ENCODE data around the gene VAC14.

Gene VAC14

GRCh38 chr16:70710422-70711210 is 90.3 kb downstream of the VAC14 start:
- peaks cover 41% of the 10 kb centered on the region for H3K4me1 ChIP-seq (ENCODE audit: insufficient read depth, low read length)
- no peaks in the 10 kb centered on the region for H3K9me3 ChIP-seq (ENCODE audit: insufficient read depth, low read depth, low read length)
- WGBS, result 94% methylated on average over 31 of the region's 31 CpGs
- no peak overlapping the region for H3K4me3 ChIP-seq (ENCODE audit: low read length)
- H3K27ac ChIP-seq (ENCODE audit: low read depth, low read length), result no peak overlapping the region
- no peaks in the 10 kb centered on the region for H3K27me3 ChIP-seq (ENCODE audit: insufficient read depth, low read length)
- no peak overlapping the region for H3K9ac ChIP-seq (ENCODE audit: low read depth, low read length)
- no peaks in the 10 kb centered on the region for H3K36me3 ChIP-seq (ENCODE audit: insufficient read depth, low read length)

- H3K27me3 ChIP-seq (ENCODE audit: insufficient read depth, low read length), result no peaks in the 10 kb centered on the region
- no peaks in the 10 kb centered on the region for H3K36me3 ChIP-seq (ENCODE audit: insufficient read depth, low read length)
- WGBS, result 96% methylated on average over 7 of the region's 7 CpGs
- H3K4me1 ChIP-seq (ENCODE audit: insufficient read depth, low read length), result peaks cover 34% of the 10 kb centered on the region
- H3K9me3 ChIP-seq (ENCODE audit: insufficient read depth, low read depth, low read length), result no peaks in the 10 kb centered on the region
- no peak overlapping the region for H3K4me3 ChIP-seq (ENCODE audit: low read length)
- H3K9ac ChIP-seq (ENCODE audit: low read depth, low read length), result no peak overlapping the region
- H3K27ac ChIP-seq (ENCODE audit: low read depth, low read length), result no peak overlapping the region
These were observed 91.0 kb downstream of the VAC14 start for GRCh38 chr16:70709942-70710341.

- H3K27ac ChIP-seq (ENCODE audit: low read depth, low read length), result no peak overlapping the region
- H3K36me3 ChIP-seq (ENCODE audit: insufficient read depth, low read length), result no peaks in the 10 kb centered on the region
- H3K27me3 ChIP-seq (ENCODE audit: insufficient read depth, low read length), result no peaks in the 10 kb centered on the region
- H3K4me1 ChIP-seq (ENCODE audit: insufficient read depth, low read length), result peaks cover 29% of the 10 kb centered on the region
- 94% methylated on average over 5 of the region's 5 CpGs for WGBS
- no peaks in the 10 kb centered on the region for H3K9me3 ChIP-seq (ENCODE audit: insufficient read depth, low read depth, low read length)
- H3K9ac ChIP-seq (ENCODE audit: low read depth, low read length), result no peak overlapping the region
- H3K4me3 ChIP-seq (ENCODE audit: low read length), result no peak overlapping the region
These were observed 91.5 kb downstream of the VAC14 start for GRCh38 chr16:70709457-70709856.

- Histone ChIP-seq H3K36me3 (ENCODE audit: insufficient read depth, low read length) (no peaks in the 10 kb centered on the region), H3K27ac (ENCODE audit: low read depth, low read length) (no peak overlapping the region), H3K9me3 (ENCODE audit: insufficient read depth, low read depth, low read length) (no peaks in the 10 kb centered on the region), H3K27me3 (ENCODE audit: insufficient read depth, low read length) (no peaks in the 10 kb centered on the region), H3K9ac (ENCODE audit: low read depth, low read length) (no peak overlapping the region), H3K4me1 (ENCODE audit: insufficient read depth, low read length) (peaks cover 28% of the 10 kb centered on the region), H3K4me3 (ENCODE audit: low read length) (no peak overlapping the region)
- 76% methylated on average over 20 of the region's 20 CpGs for WGBS
These were observed 92.4 kb downstream of the VAC14 start for GRCh38 chr16:70708366-70709246.

- WGBS, result 93% methylated on average over 7 of the region's 7 CpGs
- Histone ChIP-seq H3K36me3 (ENCODE audit: insufficient read depth, low read length) (no peaks in the 10 kb centered on the region), H3K9me3 (ENCODE audit: insufficient read depth, low read depth, low read length) (no peaks in the 10 kb centered on the region), H3K9ac (ENCODE audit: low read depth, low read length) (no peak overlapping the region), H3K4me3 (ENCODE audit: low read length) (no peak overlapping the region), H3K27me3 (ENCODE audit: insufficient read depth, low read length) (no peaks in the 10 kb centered on the region), H3K27ac (ENCODE audit: low read depth, low read length) (no peak overlapping the region), H3K4me1 (ENCODE audit: insufficient read depth, low read length) (peaks cover 20% of the 10 kb centered on the region)
These were observed 94.0 kb downstream of the VAC14 start for GRCh38 chr16:70706948-70707465.

- H3K4me3 ChIP-seq (ENCODE audit: low read length), result no peak overlapping the region
- 90% methylated on average over 8 of the region's 8 CpGs for WGBS
- no peak overlapping the region for H3K27ac ChIP-seq (ENCODE audit: low read depth, low read length)
- peaks cover 14% of the 10 kb centered on the region for H3K4me1 ChIP-seq (ENCODE audit: insufficient read depth, low read length)
- H3K27me3 ChIP-seq (ENCODE audit: insufficient read depth, low read length), result no peaks in the 10 kb centered on the region
- no peak overlapping the region for H3K9ac ChIP-seq (ENCODE audit: low read depth, low read length)
- H3K36me3 ChIP-seq (ENCODE audit: insufficient read depth, low read length), result no peaks in the 10 kb centered on the region
- H3K9me3 ChIP-seq (ENCODE audit: insufficient read depth, low read depth, low read length), result no peaks in the 10 kb centered on the region
These were observed 95.9 kb downstream of the VAC14 start for GRCh38 chr16:70705056-70705455.

- WGBS, result 90% methylated on average over 11 of the region's 11 CpGs
- peaks cover 14% of the 10 kb centered on the region for H3K4me1 ChIP-seq (ENCODE audit: insufficient read depth, low read length)
- H3K9me3 ChIP-seq (ENCODE audit: insufficient read depth, low read depth, low read length), result no peaks in the 10 kb centered on the region
- no peak overlapping the region for H3K4me3 ChIP-seq (ENCODE audit: low read length)
- no peaks in the 10 kb centered on the region for H3K36me3 ChIP-seq (ENCODE audit: insufficient read depth, low read length)
- no peak overlapping the region for H3K27ac ChIP-seq (ENCODE audit: low read depth, low read length)
- no peak overlapping the region for H3K9ac ChIP-seq (ENCODE audit: low read depth, low read length)
- H3K27me3 ChIP-seq (ENCODE audit: insufficient read depth, low read length), result no peaks in the 10 kb centered on the region
These were observed 96.4 kb downstream of the VAC14 start for GRCh38 chr16:70704586-70704985.

GRCh38 chr16:70703835-70704381 is 97.0 kb downstream of the VAC14 start:
- H3K4me3 ChIP-seq (ENCODE audit: low read length), result no peak overlapping the region
- H3K9ac ChIP-seq (ENCODE audit: low read depth, low read length), result no peak overlapping the region
- H3K27me3 ChIP-seq (ENCODE audit: insufficient read depth, low read length), result no peaks in the 10 kb centered on the region
- H3K4me1 ChIP-seq (ENCODE audit: insufficient read depth, low read length), result peaks cover 14% of the 10 kb centered on the region
- 87% methylated on average over 6 of the region's 6 CpGs for WGBS
- no peaks in the 10 kb centered on the region for H3K9me3 ChIP-seq (ENCODE audit: insufficient read depth, low read depth, low read length)
- H3K36me3 ChIP-seq (ENCODE audit: insufficient read depth, low read length), result no peaks in the 10 kb centered on the region
- no peak overlapping the region for H3K27ac ChIP-seq (ENCODE audit: low read depth, low read length)

- Histone ChIP-seq H3K27me3 (ENCODE audit: insufficient read depth, low read length) (no peaks in the 10 kb centered on the region), H3K4me3 (ENCODE audit: low read length) (no peak overlapping the region), H3K36me3 (ENCODE audit: insufficient read depth, low read length) (peaks cover 4% of the 10 kb centered on the region; the same call in 1 of the 2 replicates), H3K4me1 (ENCODE audit: insufficient read depth, low read length) (peaks cover 7% of the 10 kb centered on the region; the same call in 1 of the 2 replicates), H3K9me3 (ENCODE audit: insufficient read depth, low read depth, low read length) (no peaks in the 10 kb centered on the region), H3K9ac (ENCODE audit: low read depth, low read length) (no peak overlapping the region), H3K27ac (ENCODE audit: low read depth, low read length) (no peak overlapping the region)
- 59% methylated on average over 16 of the region's 16 CpGs for WGBS
These were observed 97.7 kb downstream of the VAC14 start for GRCh38 chr16:70703041-70703834.

- no peak overlapping the region for H3K4me3 ChIP-seq (ENCODE audit: low read length)
- H3K9ac ChIP-seq (ENCODE audit: low read depth, low read length), result no peak overlapping the region
- H3K27me3 ChIP-seq (ENCODE audit: insufficient read depth, low read length), result no peaks in the 10 kb centered on the region
- H3K36me3 ChIP-seq (ENCODE audit: insufficient read depth, low read length), result peaks cover 7% of the 10 kb centered on the region; the same call in 1 of the 2 replicates
- WGBS, result 84% methylated on average over 8 of the region's 8 CpGs
- H3K9me3 ChIP-seq (ENCODE audit: insufficient read depth, low read depth, low read length), result no peaks in the 10 kb centered on the region
- H3K4me1 ChIP-seq (ENCODE audit: insufficient read depth, low read length), result peaks cover 9% of the 10 kb centered on the region; the same call in 1 of the 2 replicates
- H3K27ac ChIP-seq (ENCODE audit: low read depth, low read length), result no peak overlapping the region
These were observed 98.3 kb downstream of the VAC14 start for GRCh38 chr16:70702624-70703023.
